Ureter (tissue), 1 donor: ENCODE measurements around the gene RYR3. TPM values are rescaled to one million over a fixed set of nuclear protein-coding genes. Genes with fewer than 3 reads are reported as not detected.
"Not testable (repeated sequence)": the region's sequence is repeated elsewhere in the genome, so short reads cannot be mapped to it uniquely, and the experiment has no call there.

ENCODE experiments used
- DNase-seq: peaks from one replicate; pipeline ENCODE4 v3.0.0-alpha.2; 2020; ENCODE audit warnings: low spot score
- total RNA-seq: library from RNA; stranded (reverse); gene quantifications from one replicate; pipeline ENCODE4 v1.2.4, GENCODE V29; 2023
- donor health status: DM: yes; HTN: yes; CAD: no.

The RYR3 gene
- total RNA-seq, 1 donor from 2014 or later = 10.6 TPM

- DNase-seq = no peak
Observed at GRCh38 chr15:33768670-33769190, 458.0 kb downstream of the RYR3 start.

- DNase-seq = no peak
Observed at GRCh38 chr15:33773969-33774368, 463.2 kb downstream of the RYR3 start.

GRCh38 chr15:33778852-33779251 is 468.1 kb downstream of the RYR3 start:
- DNase-seq = no peak

- DNase-seq = no peak
Observed at GRCh38 chr15:33780011-33780768, 469.4 kb downstream of the RYR3 start.

GRCh38 chr15:33782966-33783365 is 472.2 kb downstream of the RYR3 start:
- DNase-seq = no peak

GRCh38 chr15:33785366-33785765 is 474.6 kb downstream of the RYR3 start:
- DNase-seq = no peak

- no peak for DNase-seq
Observed at GRCh38 chr15:33788906-33789540, 478.3 kb downstream of the RYR3 start.

GRCh38 chr15:33794453-33794852 is 483.7 kb downstream of the RYR3 start:
- no peak for DNase-seq

GRCh38 chr15:33795070-33795469 is 484.3 kb downstream of the RYR3 start:
- no peak for DNase-seq

- DNase-seq = no peak
Observed at GRCh38 chr15:33797651-33798050, 486.9 kb downstream of the RYR3 start.

- DNase-seq = no peak
Observed at GRCh38 chr15:33801954-33802353, 491.2 kb downstream of the RYR3 start.

- no peak for DNase-seq
Observed at GRCh38 chr15:33807665-33808064, 496.9 kb downstream of the RYR3 start.

- no peak for DNase-seq
Observed at GRCh38 chr15:33808720-33809457, 498.1 kb downstream of the RYR3 start.

- no peak for DNase-seq
Observed at GRCh38 chr15:33810073-33810595, 499.4 kb downstream of the RYR3 start.

GRCh38 chr15:33810806-33811205 is 500.0 kb downstream of the RYR3 start:
- DNase-seq = no peak

- DNase-seq = no peak
Observed at GRCh38 chr15:33813891-33814290, 503.1 kb downstream of the RYR3 start.

- not testable (repeated sequence) for DNase-seq
Observed at GRCh38 chr15:33819499-33819898, 508.7 kb downstream of the RYR3 start.

GRCh38 chr15:33822479-33822878 is 511.7 kb downstream of the RYR3 start:
- no peak for DNase-seq

- no peak for DNase-seq
Observed at GRCh38 chr15:33823119-33823518, 512.4 kb downstream of the RYR3 start.

GRCh38 chr15:33825453-33825852 is 514.7 kb downstream of the RYR3 start:
- DNase-seq = no peak

GRCh38 chr15:33826201-33826600 is 515.4 kb downstream of the RYR3 start:
- DNase-seq = no peak

GRCh38 chr15:33830351-33830750 is 519.6 kb downstream of the RYR3 start:
- no peak for DNase-seq
